ENCODE results near the gene HDAC4.

Gene HDAC4

DNA sequence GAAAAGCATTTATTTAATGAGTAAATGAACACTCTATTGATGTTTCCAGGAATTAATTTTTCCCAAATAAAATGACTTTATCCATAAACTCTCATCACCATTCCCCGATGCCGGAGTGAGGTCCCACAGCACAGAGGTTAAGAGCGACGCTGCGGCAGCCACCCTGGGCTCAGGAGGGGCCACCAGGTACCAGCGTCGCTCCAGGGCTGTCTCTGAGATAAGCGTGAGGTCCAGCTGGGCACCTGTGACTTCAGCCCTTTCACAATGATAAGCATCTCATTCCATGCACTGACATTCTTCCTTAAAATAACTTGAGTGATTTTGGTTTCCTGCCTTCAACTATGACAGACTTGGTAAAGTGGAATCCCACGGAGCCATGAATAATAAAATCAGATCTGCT is 370.9 kb downstream of the HDAC4 start:
- Histone ChIP-seq H3K4me3 (ENCODE audit: insufficient read length, low read depth) (no peak overlapping the region), H3K36me3 (ENCODE audit: insufficient read depth, insufficient read length, low read length) (no peaks in the 10 kb centered on the region), H3K9ac (ENCODE audit: insufficient read length, low read depth) (no peak overlapping the region), H3K27me3 (ENCODE audit: insufficient read depth, insufficient read length) (no peaks in the 10 kb centered on the region), H3K9me3 (ENCODE audit: insufficient read depth, low read length) (no peaks in the 10 kb centered on the region), H3K4me1 (ENCODE audit: insufficient read depth, insufficient read length) (no peaks in the 10 kb centered on the region)
- TF ChIP-seq YY1 (IDR thresholded peaks at IDR 0.05; ENCODE audit: insufficient read depth, insufficient read length) (no peak), ZNF274 (IDR thresholded peaks at IDR 0.05; ENCODE audit: low read depth, low read length) (no peak), SUZ12 (IDR thresholded peaks at IDR 0.05; ENCODE audit: extremely low read depth, insufficient read depth, insufficient read length) (no peak)
- DNase-seq (ENCODE audit: low read depth, low spot score): no peak

DNA sequence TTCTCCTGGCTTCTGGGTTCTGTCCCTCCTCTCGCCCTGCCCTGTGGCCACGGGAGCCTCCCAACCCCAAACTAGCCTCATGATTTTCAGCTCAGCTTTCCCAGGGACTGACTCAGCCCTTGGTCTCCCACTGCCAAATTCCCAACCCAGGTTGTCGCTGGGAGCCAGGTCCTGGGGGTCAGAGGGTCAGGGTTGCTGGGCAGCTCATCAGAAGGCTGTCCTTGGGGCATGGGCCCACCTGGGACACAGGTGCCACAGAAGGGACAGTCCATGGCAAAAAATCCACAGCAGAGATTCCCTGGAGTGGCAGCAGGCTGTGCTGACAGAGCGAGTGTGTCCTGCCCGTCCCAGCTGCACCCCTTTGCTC is 372.6 kb downstream of the HDAC4 start:
- Histone ChIP-seq H3K36me3 (ENCODE audit: insufficient read depth, insufficient read length, low read length) (no peaks in the 10 kb centered on the region), H3K27me3 (ENCODE audit: insufficient read depth, insufficient read length) (no peaks in the 10 kb centered on the region), H3K9ac (ENCODE audit: insufficient read length, low read depth) (no peak overlapping the region), H3K9me3 (ENCODE audit: insufficient read depth, low read length) (no peaks in the 10 kb centered on the region), H3K4me1 (ENCODE audit: insufficient read depth, insufficient read length) (no peaks in the 10 kb centered on the region), H3K4me3 (ENCODE audit: insufficient read length, low read depth) (no peak overlapping the region)
- TF ChIP-seq YY1 (IDR thresholded peaks at IDR 0.05; ENCODE audit: insufficient read depth, insufficient read length) (no peak), ZNF274 (IDR thresholded peaks at IDR 0.05; ENCODE audit: low read depth, low read length) (no peak), SUZ12 (IDR thresholded peaks at IDR 0.05; ENCODE audit: extremely low read depth, insufficient read depth, insufficient read length) (no peak)
- no peak for DNase-seq (ENCODE audit: low read depth, low spot score)

DNA sequence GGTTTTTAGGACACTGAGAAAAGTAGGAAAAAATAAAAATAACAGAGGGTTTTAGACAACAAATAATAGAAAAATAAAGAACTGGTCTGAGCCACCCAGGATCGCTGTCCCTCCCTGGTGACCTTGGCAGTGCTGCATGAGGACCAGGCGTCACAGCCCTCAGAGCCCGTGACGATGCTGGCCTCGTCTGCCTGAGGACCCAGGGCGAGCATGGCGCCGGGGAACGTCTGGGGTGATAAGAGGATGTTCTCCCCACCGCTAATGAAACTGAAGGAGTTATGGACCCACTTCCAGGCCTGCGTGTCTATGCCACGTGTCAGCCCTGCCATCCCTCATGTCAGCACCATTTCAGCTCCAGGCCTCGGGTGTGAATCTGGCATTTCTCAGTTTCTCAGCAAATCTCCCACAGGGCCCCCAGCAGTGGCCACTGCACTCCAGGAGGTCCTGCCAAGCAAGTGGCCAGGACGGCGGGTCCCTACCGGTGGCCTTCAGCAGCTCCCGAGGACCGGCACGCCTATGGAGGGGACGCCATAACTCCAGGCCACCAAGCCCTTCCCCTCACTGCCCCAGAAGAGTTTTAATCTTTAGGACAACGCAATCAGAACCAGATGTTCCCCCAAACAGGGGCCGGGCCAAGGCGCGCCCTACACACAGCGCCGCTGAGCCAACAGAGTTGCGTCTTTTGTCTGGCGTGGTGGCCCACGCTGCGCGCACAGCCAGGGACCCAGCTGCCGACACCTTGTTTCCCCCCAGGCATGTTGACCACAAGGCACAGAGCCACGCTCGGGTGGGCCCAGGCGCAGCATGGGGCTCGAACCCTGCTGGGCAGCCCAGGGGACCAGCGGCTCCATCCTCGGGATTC is 373.2 kb downstream of the HDAC4 start:
- no peak for DNase-seq (ENCODE audit: low read depth, low spot score)
- Histone ChIP-seq H3K9me3 (ENCODE audit: insufficient read depth, low read length) (no peaks in the 10 kb centered on the region), H3K9ac (ENCODE audit: insufficient read length, low read depth) (no peak overlapping the region), H3K27me3 (ENCODE audit: insufficient read depth, insufficient read length) (no peaks in the 10 kb centered on the region), H3K36me3 (ENCODE audit: insufficient read depth, insufficient read length, low read length) (no peaks in the 10 kb centered on the region), H3K4me1 (ENCODE audit: insufficient read depth, insufficient read length) (no peaks in the 10 kb centered on the region), H3K4me3 (ENCODE audit: insufficient read length, low read depth) (no peak overlapping the region)
- TF ChIP-seq YY1 (IDR thresholded peaks at IDR 0.05; ENCODE audit: insufficient read depth, insufficient read length) (no peak), ZNF274 (IDR thresholded peaks at IDR 0.05; ENCODE audit: low read depth, low read length) (no peak), SUZ12 (IDR thresholded peaks at IDR 0.05; ENCODE audit: extremely low read depth, insufficient read depth, insufficient read length) (no peak)

DNA sequence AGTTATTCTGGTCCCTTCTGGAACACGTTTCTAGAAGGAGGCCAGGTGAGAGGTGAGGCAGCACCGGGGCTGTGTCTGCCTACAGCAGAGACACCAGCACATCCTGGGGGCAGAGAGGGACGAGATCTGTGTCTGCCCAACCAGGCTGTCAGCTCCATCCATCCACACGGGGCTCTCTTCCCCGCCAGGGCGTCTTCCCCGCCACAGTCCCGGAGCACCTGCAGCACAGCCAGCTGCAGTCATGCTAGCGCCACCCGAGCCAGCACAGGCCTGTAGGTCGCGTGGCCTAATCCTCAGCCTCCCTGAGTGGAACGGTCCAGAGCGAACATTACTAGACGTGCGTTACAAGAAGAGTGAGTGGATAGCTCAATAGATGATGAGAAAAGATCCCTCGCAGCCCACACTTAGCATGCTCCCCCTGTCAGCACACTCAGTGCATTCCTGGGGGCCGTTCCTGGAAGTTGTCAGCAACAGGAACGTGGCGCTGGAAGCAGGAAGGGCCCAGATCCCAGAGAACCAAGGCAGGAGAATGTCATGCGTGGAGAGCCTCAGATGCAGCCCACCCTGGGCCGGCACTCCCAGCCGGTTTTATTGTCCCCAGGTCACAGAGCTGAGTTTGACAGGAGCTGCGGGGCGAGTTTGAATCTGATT is 374.0 kb downstream of the HDAC4 start:
- Histone ChIP-seq H3K9ac (ENCODE audit: insufficient read length, low read depth) (no peak overlapping the region), H3K27me3 (ENCODE audit: insufficient read depth, insufficient read length) (no peaks in the 10 kb centered on the region), H3K9me3 (ENCODE audit: insufficient read depth, low read length) (no peaks in the 10 kb centered on the region), H3K36me3 (ENCODE audit: insufficient read depth, insufficient read length, low read length) (no peaks in the 10 kb centered on the region), H3K4me3 (ENCODE audit: insufficient read length, low read depth) (no peak overlapping the region), H3K4me1 (ENCODE audit: insufficient read depth, insufficient read length) (no peaks in the 10 kb centered on the region)
- no peak for TF ChIP-seq YY1 (IDR thresholded peaks at IDR 0.05; ENCODE audit: insufficient read depth, insufficient read length)
- no peak for TF ChIP-seq ZNF274 (IDR thresholded peaks at IDR 0.05; ENCODE audit: low read depth, low read length)
- no peak for TF ChIP-seq SUZ12 (IDR thresholded peaks at IDR 0.05; ENCODE audit: extremely low read depth, insufficient read depth, insufficient read length)
- no peak for DNase-seq (ENCODE audit: low read depth, low spot score)

DNA sequence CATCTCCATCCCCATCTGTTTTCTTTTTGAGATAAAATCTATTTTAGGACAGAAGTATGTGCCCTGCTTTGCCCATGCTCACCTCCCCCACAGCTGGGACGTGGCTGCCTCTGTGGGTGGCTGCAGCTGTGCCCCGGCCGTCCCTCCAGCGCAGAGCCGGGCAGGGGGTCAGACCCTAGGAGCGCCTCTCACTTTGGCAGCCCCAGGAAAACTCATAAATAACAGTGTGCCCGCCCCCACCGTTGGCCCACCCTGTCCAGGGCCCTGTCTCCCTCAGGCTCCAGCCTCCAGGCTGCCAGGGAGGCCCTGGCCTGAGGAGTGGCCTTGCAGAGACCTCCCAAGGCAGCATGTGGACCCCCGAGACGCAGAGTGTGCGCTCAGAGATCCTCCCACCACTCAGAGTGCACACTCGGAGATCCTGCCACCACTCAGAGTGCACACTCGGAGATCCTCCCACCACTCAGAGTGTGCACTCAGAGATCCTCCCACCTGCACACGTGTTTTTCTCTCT is 374.8 kb downstream of the HDAC4 start:
- H3K9ac ChIP-seq (ENCODE audit: insufficient read length, low read depth): no peak overlapping the region
- DNase-seq (ENCODE audit: low read depth, low spot score): no peak
- H3K27me3 ChIP-seq (ENCODE audit: insufficient read depth, insufficient read length): no peaks in the 10 kb centered on the region
- no peaks in the 10 kb centered on the region for H3K36me3 ChIP-seq (ENCODE audit: insufficient read depth, insufficient read length, low read length)
- H3K9me3 ChIP-seq (ENCODE audit: insufficient read depth, low read length): no peaks in the 10 kb centered on the region
- H3K4me1 ChIP-seq (ENCODE audit: insufficient read depth, insufficient read length): no peaks in the 10 kb centered on the region
- TF ChIP-seq SUZ12 (IDR thresholded peaks at IDR 0.05; ENCODE audit: extremely low read depth, insufficient read depth, insufficient read length) (no peak), YY1 (IDR thresholded peaks at IDR 0.05; ENCODE audit: insufficient read depth, insufficient read length) (no peak), ZNF274 (IDR thresholded peaks at IDR 0.05; ENCODE audit: low read depth, low read length) (no peak)
- no peak overlapping the region for H3K4me3 ChIP-seq (ENCODE audit: insufficient read length, low read depth)

DNA sequence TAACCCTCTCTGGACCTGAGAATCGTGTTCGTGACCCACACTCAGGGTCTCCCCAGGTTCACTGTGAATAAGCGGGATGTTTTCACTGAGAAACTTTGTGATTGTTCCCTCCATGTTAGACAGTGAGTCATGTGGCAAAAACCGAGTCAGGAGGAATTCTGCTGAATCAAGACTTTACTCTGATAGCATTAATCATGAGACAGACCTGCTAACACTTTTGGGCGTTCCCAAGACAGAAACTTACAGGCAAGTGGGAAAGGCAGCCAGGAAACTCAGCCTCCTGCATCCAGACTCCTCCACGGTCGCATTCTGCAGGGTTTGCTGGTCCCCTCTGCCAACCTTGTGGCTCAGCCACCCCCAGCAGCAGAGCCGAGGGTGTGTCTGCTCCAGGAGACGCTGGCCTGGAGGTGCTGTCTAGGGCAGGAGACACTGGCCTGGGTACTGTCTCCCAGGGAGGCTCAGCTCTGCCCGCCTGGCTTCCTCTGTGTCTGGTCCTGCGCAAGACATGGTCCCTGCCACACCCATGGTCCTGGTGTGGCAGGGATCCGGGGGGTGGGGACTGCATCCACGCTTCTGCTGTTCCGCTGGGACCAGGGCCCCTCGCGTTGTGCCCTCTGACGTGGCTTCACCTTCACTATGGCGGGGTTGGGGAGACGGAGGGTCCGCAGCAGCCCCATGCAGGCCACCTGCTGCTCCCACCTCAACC is 375.6 kb downstream of the HDAC4 start:
- Histone ChIP-seq H3K4me1 (ENCODE audit: insufficient read depth, insufficient read length) (peaks cover 7% of the 10 kb centered on the region), H3K9me3 (ENCODE audit: insufficient read depth, low read length) (no peaks in the 10 kb centered on the region), H3K27me3 (ENCODE audit: insufficient read depth, insufficient read length) (no peaks in the 10 kb centered on the region), H3K4me3 (ENCODE audit: insufficient read length, low read depth) (no peak overlapping the region), H3K36me3 (ENCODE audit: insufficient read depth, insufficient read length, low read length) (no peaks in the 10 kb centered on the region), H3K9ac (ENCODE audit: insufficient read length, low read depth) (no peak overlapping the region)
- TF ChIP-seq SUZ12 (IDR thresholded peaks at IDR 0.05; ENCODE audit: extremely low read depth, insufficient read depth, insufficient read length): no peak
- no peak for TF ChIP-seq ZNF274 (IDR thresholded peaks at IDR 0.05; ENCODE audit: low read depth, low read length)
- no peak for TF ChIP-seq YY1 (IDR thresholded peaks at IDR 0.05; ENCODE audit: insufficient read depth, insufficient read length)
- DNase-seq (ENCODE audit: low read depth, low spot score): no peak

DNA sequence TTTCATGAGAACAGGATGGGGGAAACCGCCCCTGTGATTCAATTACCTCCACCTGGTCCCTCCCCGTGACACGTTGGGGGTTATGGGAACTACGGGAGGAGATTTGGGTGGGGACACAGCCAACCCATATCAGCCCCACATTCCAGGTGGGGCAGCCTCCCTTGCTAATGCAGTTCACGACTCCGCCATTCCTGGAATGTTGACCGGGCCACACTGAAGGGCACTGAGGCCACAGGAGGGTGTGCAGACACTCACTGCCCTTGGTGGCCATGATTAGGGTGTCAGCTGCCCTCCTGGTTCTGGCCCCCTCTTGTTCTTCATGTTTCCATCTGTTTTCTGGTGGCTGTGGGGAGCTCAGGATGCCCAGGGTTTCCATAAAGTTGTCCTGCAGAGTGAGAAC is 376.6 kb downstream of the HDAC4 start:
- Histone ChIP-seq H3K27me3 (ENCODE audit: insufficient read depth, insufficient read length) (no peaks in the 10 kb centered on the region), H3K36me3 (ENCODE audit: insufficient read depth, insufficient read length, low read length) (no peaks in the 10 kb centered on the region), H3K9me3 (ENCODE audit: insufficient read depth, low read length) (no peaks in the 10 kb centered on the region), H3K4me1 (ENCODE audit: insufficient read depth, insufficient read length) (peaks cover 8% of the 10 kb centered on the region), H3K4me3 (ENCODE audit: insufficient read length, low read depth) (no peak overlapping the region), H3K9ac (ENCODE audit: insufficient read length, low read depth) (no peak overlapping the region)
- no peak for TF ChIP-seq ZNF274 (IDR thresholded peaks at IDR 0.05; ENCODE audit: low read depth, low read length)
- no peak for TF ChIP-seq SUZ12 (IDR thresholded peaks at IDR 0.05; ENCODE audit: extremely low read depth, insufficient read depth, insufficient read length)
- TF ChIP-seq YY1 (IDR thresholded peaks at IDR 0.05; ENCODE audit: insufficient read depth, insufficient read length): no peak
- no peak for DNase-seq (ENCODE audit: low read depth, low spot score)
